K562 (cell line): ENCODE data around the gene PELI3. TPM values are rescaled to one million over a fixed set of nuclear protein-coding genes. Genes with fewer than 3 reads are reported as not detected.

Source experiments
- ATAC-seq: fragments of 200-7000 bp; cut with Tn5 transposase; 3 replicates; pipeline ENCODE4 v1.9.1; 2020; ENCODE audit warnings: moderate library complexity
- BruUV-seq: library from RNA; stranded (reverse); fragments of 400-500 nt; replicated peaks from 2 replicates; lab custom pipeline; 2021; lab: Mats Ljungman, UMichigan
- CTCF ChIA-PET: fragments of 300-600 bp; formaldehyde crosslinking; extraction: SDS; loops from one replicate; lab custom pipeline; 2021; ENCODE audit warnings: low intra/inter-chr PET ratio; lab: Yijun Ruan, JAX
- POLR2A ChIA-PET: fragments of 300-600, 350-650 bp; sonication (Branson Sonifier 250); formaldehyde crosslinking; extraction: SDS; loops from one replicate; lab custom pipeline; 2021; ENCODE audit warnings: antibody characterized with exemption, inconsistent platforms; lab: Yijun Ruan, JAX
- DNase-seq, 4 experiments: peaks; one replicate each; pipeline versions ENCODE4 v3.0.0 to v3.0.0-alpha.2; 2011 to 2018; ENCODE audit warnings: low spot score in 3 of 4, mixed read lengths in 3 of 4; ENCODE audit errors: extremely low read depth in 1 of 4
- FAIRE-seq: peaks from 2 replicates; lab custom pipeline; 2011; peaks lifted over from hg19 to GRCh38; lab: Jason Lieb, UNC
- H2AFZ ChIP-seq: 2 replicates; pipeline ENCODE4 v1.6.0; 2011; ENCODE audit warnings: low read depth, low read length, control low read depth, inconsistent platforms
- H3K27ac ChIP-seq: fragments of 200-600 bp; 3 replicates; pipeline ENCODE4 v1.8.0; 2011; ENCODE audit warnings: low read depth, mild to moderate bottlenecking, control low read depth, inconsistent platforms, low read length, moderate library complexity, mixed read lengths; ENCODE audit errors: extremely low read depth
- H3K27me3 ChIP-seq, 2 experiments: fragments of 300-600 bp in 1 of 2; 2 replicates in 1 of 2; 3 replicates in 1 of 2; pipeline versions ENCODE4 v1.6.0 to v1.8.0; 2011; ENCODE audit warnings: inconsistent platforms in 2 of 2, low read length in 2 of 2, mild to moderate bottlenecking in 1 of 2, mixed read lengths in 1 of 2, moderate library complexity in 1 of 2; ENCODE audit not compliant: control insufficient read depth in 2 of 2, insufficient read depth in 2 of 2
- H3K36me3 ChIP-seq: fragments of 300-600 bp; 3 replicates; pipeline ENCODE4 v1.8.0; 2011; ENCODE audit warnings: mild to moderate bottlenecking, low read length, inconsistent platforms; ENCODE audit not compliant: control insufficient read depth, insufficient read depth
- H3K4me1 ChIP-seq, 2 experiments: fragments of 200-600 bp in 1 of 2; replicated peaks in 1 of 2; 2 replicates in 1 of 2; 3 replicates in 1 of 2; pipeline versions ENCODE4 v1.5.1 to v1.8.0; 2011; ENCODE audit warnings: inconsistent platforms in 2 of 2, low read length in 2 of 2, mild to moderate bottlenecking in 1 of 2, mixed read lengths in 1 of 2, moderate library complexity in 1 of 2; ENCODE audit not compliant: control insufficient read depth in 2 of 2, insufficient read depth in 2 of 2
- H3K4me2 ChIP-seq: 2 replicates; pipeline ENCODE4 v1.6.1; 2011; ENCODE audit warnings: low read length, control low read depth, inconsistent platforms, mixed read lengths; ENCODE audit not compliant: insufficient read depth
- H3K4me3 ChIP-seq: fragments of 200-600 bp; sonication (generic), shearing (Covaris generic); 2 replicates; pipeline ENCODE4 v1.5.1; 2016; ENCODE audit warnings: control low read depth, inconsistent platforms
- H3K79me2 ChIP-seq: fragments of 200-600 bp; 3 replicates; pipeline ENCODE4 v1.8.0; 2011; ENCODE audit warnings: low read length, inconsistent platforms; ENCODE audit not compliant: control insufficient read depth, insufficient read depth
- H3K9ac ChIP-seq, 2 experiments: 2 replicates each; pipeline versions ENCODE4 v1.6.0 to v1.6.1; 2011; ENCODE audit warnings: low read depth in 2 of 2, low read length in 2 of 2, control low read depth in 1 of 2, inconsistent platforms in 1 of 2, mild to moderate bottlenecking in 1 of 2, mixed read lengths in 1 of 2; ENCODE audit not compliant: insufficient read depth in 1 of 2
- H3K9me1 ChIP-seq: one replicate; pipeline ENCODE4 v1.6.0; 2011; ENCODE audit warnings: inconsistent platforms, mild to moderate bottlenecking, low read length, moderate library complexity; ENCODE audit not compliant: control insufficient read depth, insufficient read depth
- H3K9me3 ChIP-seq: replicated peaks from 2 replicates; pipeline ENCODE4 v1.5.1; 2011; ENCODE audit warnings: low read depth, low read length, inconsistent platforms; ENCODE audit not compliant: control insufficient read depth, insufficient read depth
- H4K20me1 ChIP-seq: replicated peaks from 2 replicates; pipeline ENCODE4 v1.6.1; 2011; ENCODE audit warnings: low read length, inconsistent platforms, mixed read lengths; ENCODE audit not compliant: control insufficient read depth, insufficient read depth
- ESRRB ChIP-seq: fragments of 250-450 bp; sonication (Bioruptor Pico); IDR thresholded peaks from 2 replicates; pipeline ENCODE4 v1.5.0; 2020; ENCODE audit warnings: mild to moderate bottlenecking, moderate library complexity, borderline replicate concordance
- RBM25 ChIP-seq: fragments of 200-400 bp; formaldehyde crosslinking; IDR thresholded peaks from 2 replicates; pipeline ENCODE4 v1.6.1; 2018; ENCODE audit warnings: low read length, low read depth, moderate library complexity; ENCODE audit not compliant: severe bottlenecking
- TAF15 ChIP-seq: fragments of 200-400 bp; formaldehyde crosslinking; IDR thresholded peaks from 2 replicates; pipeline ENCODE4 v1.6.1; 2017; ENCODE audit warnings: mild to moderate bottlenecking, low read depth, low read length, moderate library complexity
- TEAD2 ChIP-seq: fragments of 450-650 bp; IDR thresholded peaks from 2 replicates; pipeline ENCODE4 v1.6.1; 2016; ENCODE audit warnings: missing genetic modification characterization, control low read depth, missing compliant biosample characterization
- ZBTB43 ChIP-seq: sonication (generic); formaldehyde crosslinking; IDR thresholded peaks from 2 replicates; pipeline ENCODE4 v1.8.0; 2023; ENCODE audit warnings: mild to moderate bottlenecking, missing genetic modification reagents
- ZFP36 ChIP-seq: fragments of 150-350 bp; IDR thresholded peaks from 2 replicates; pipeline ENCODE4 v1.6.1; 2018; ENCODE audit warnings: low read length, low read depth; ENCODE audit not compliant: partially characterized antibody
- ZNF780A ChIP-seq: fragments of 250-450 bp; sonication (Bioruptor Pico); IDR thresholded peaks from 2 replicates; pipeline ENCODE4 v1.5.0; 2021; ENCODE audit warnings: mild to moderate bottlenecking
- WGBS: fragments of 100-300 bp; shearing (Covaris generic); methylation state at CpG from one replicate; pipeline ENCODE4 v1.1.6; 2016; ENCODE audit warnings: low coverage, mixed read lengths; ENCODE audit not compliant: insufficient coverage; ENCODE audit errors: missing lambda C conversion rate; 5-methylcytosine and 5-hydroxymethylcytosine counted together
- in situ Hi-C: fragments of 300-500 bp; cut with MboI; formaldehyde crosslinking; loops from 4 replicates; pipeline ENCODE4 v1.15.0; 2018; ENCODE audit warnings: inconsistent platforms, mixed read lengths
- intact Hi-C: fragments of 100-400 bp; cut with micrococcal nuclease; formaldehyde crosslinking; loops from 2 replicates; pipeline ENCODE4 v1.14.2; 2022
- polyA plus RNA-seq, 8 experiments: library from polyadenylated mRNA; depleted of rRNA in 4 of 8; stranded (reverse) in 5 of 8; unstranded in 3 of 8; fragments of >200 nt; fragmentation: Nextera tagmentation in 2 of 8; fragmentation: Illumina TruSeq in 1 of 8; extraction: Ambion mirVana in 2 of 8; extraction: Trizol in 1 of 8; gene quantifications; 2 replicates each; pipeline versions ENCODE4 v1.2.1 to v1.2.3, GENCODE V29; 2011 to 2014; ENCODE audit warnings: inconsistent platforms in 1 of 8, missing spikeins in 1 of 8
- total RNA-seq, 7 experiments: library from RNA; depleted of rRNA in 6 of 7; stranded (reverse); fragments of >200 nt in 6 of 7; fragmentation: Illumina TruSeq in 2 of 7; extraction: Trizol in 2 of 7; gene quantifications; 2 replicates each; pipeline versions ENCODE4 v1.2.1 to v1.2.3, GENCODE V29; 2011 to 2021; ENCODE audit warnings: low replicate concordance in 1 of 7

Gene PELI3
- total and polyA plus RNA-seq, 9 of the 15 experiments (the other 6 are each of a cell fraction or from before 2014, with no cell fraction given), result 0.17 to 4.2 (median 1.9) TPM

GRCh38 chr11:66465373-66466224 lies 1.1 kb upstream of the PELI3 start:
- intact Hi-C loops, result no loop called here
- TF ChIP-seq ZFP36, result peak; percentile 90
- TF ChIP-seq RBM25, result peak; percentile 51
- TF ChIP-seq ZBTB43 (CRISPR knock-in tag), result no peak
- no peak for TF ChIP-seq ZNF780A
- no peak for TF ChIP-seq ESRRB (CRISPR knock-in tag)
- no peak for TF ChIP-seq TEAD2 (tag)
- TF ChIP-seq TAF15, result no peak

More at GRCh38 chr11:66465373-66466224, 1.1 kb upstream of the PELI3 start:
- H3K4me3 ChIP-seq, result peak overlapping the region; percentile 56
- H3K9me3 ChIP-seq, result peaks cover 4% of the 10 kb centered on the region; the same call in 1 of the 2 replicates
- H3K4me1 ChIP-seq, result peaks cover 0 to 19% of the 10 kb centered on the region in 2 experiments; a peak in 3 of 5 replicates
- no peak overlapping the region for H3K27ac ChIP-seq
- in situ Hi-C loops, result no loop called here
- WGBS, result 56% methylated on average over 19 of the region's 19 CpGs
- no peaks in the 10 kb centered on the region for H3K9me1 ChIP-seq
- BruUV-seq, result no TSS peak
- FAIRE-seq (no peak), DNase-seq (no peak), ATAC-seq (no peak)
- ChIA-PET POLR2A (interaction anchor here (0.7 to 2.6 kb wide), 3 partner anchors 14 to 50 kb away, joined by 3 to 18 read pairs (median 4); partner anchors contain the start of gene DPP3), CTCF (interaction anchor here (0.6 kb wide), 1 partner anchor 463 kb away, joined by 3 read pairs; no protein-coding TSS in a partner anchor)
- H3K9ac ChIP-seq, result peak overlapping the region; percentile 56 to 93; a peak in 3 of 4 replicates
- H3K27me3 ChIP-seq, result no peaks in the 10 kb centered on the region
- peaks cover 3% of the 10 kb centered on the region; the same call in 1 of the 2 replicates for H4K20me1 ChIP-seq
- H3K4me2 ChIP-seq, result peak overlapping the region; percentile 78; the same call in 1 of the 2 replicates
- H2AFZ ChIP-seq, result peak overlapping the region; percentile 95
- no peaks in the 10 kb centered on the region for H3K36me3 ChIP-seq
- no peaks in the 10 kb centered on the region for H3K79me2 ChIP-seq
